Activated T-cell treated with anti-CD3 and anti-CD28 coated beads, Interleukin-2, amount 50 U/mL, for 1 hour (primary cell): ENCODE data around the gene QTRT2.

ENCODE experiments used
- DNase-seq: peaks from one replicate; pipeline ENCODE4 v3.0.0-alpha.2; 2020

Gene QTRT2

DNA sequence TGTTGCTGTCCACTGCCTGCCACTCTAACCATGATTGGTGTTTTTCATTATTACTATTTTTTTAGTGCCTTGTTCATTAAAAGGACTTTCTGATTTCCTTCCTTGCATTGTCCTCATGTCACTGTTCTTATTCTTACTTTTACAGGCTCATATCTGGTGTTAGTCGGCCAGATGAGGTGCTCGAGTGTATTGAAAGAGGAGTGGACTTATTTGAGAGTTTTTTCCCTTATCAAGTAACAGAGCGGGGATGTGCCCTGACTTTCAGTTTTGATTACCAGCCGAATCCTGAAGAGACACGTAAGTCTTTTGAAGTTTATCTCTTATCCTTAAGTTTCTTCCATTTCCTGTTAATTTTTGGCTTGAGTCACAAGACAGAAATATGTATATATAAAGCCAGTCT lies 23.2 kb downstream of the QTRT2 start:
- DNase-seq: no peak

DNA sequence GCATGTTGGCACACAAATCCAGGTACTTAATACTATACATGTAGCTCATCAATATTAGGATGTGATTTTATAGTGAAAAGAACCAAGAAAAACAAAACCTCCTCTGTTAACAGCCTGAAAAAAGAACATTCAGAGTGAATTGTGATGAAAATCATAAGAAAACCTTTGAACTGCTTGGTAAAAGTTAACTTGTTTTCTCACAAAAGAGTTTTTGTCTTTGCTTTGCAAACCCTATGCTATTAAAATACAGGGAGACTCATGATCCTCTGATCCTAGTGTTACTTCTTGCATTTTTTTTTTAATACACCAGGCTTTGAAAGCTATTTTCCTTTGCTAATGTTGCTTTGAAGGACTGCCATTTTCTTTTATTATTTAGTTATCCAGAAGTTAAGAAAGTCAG lies 23.7 kb downstream of the QTRT2 start:
- no peak for DNase-seq

DNA sequence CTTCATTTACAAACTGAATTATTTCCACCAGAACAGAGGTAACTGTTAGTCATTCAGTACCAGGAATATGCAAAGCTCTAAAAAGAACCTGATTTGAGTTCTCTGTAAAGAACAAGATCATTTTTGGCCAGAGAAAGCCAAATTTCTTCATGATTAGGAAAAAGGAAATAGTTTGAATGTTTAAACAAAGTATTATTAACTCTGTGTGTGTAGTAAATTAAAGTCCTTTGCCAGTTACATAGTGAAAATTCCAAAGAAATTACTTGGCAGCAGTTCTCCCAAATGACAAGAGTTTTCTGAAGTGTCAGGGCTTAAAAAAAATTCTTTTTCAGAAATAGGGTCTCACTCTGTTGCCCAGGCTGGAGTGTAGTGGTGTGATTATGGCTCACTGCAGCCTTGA lies 24.5 kb downstream of the QTRT2 start:
- DNase-seq: no peak

DNA sequence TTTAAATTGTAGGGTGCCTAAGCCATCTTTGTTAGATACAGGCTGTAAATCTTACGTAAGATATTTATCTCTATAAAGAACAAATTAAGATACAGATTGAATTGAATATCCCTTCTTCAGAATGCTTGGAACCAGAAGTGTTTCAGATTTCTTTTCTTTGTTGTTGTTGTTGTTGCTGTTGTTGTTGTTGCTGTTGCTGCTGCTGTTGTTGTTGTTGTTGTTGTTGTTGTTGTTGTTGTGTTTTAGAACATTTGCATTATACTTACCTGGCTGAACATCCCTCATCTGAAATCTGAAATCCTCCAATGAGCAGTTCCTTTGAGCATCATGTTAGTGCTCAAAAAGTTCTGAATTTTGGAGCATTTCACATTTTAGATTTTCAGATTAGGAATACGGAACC lies 26.6 kb downstream of the QTRT2 start:
- DNase-seq: no peak

GRCh38 chr3:114086356-114086755 lies 29.8 kb downstream of the QTRT2 start:
- no peak for DNase-seq

- DNase-seq: no peak
These were observed 33.1 kb downstream of the QTRT2 start for GRCh38 chr3:114089675-114090074.

- no peak for DNase-seq
These were observed 35.8 kb downstream of the QTRT2 start for GRCh38 chr3:114092151-114093015.

DNA sequence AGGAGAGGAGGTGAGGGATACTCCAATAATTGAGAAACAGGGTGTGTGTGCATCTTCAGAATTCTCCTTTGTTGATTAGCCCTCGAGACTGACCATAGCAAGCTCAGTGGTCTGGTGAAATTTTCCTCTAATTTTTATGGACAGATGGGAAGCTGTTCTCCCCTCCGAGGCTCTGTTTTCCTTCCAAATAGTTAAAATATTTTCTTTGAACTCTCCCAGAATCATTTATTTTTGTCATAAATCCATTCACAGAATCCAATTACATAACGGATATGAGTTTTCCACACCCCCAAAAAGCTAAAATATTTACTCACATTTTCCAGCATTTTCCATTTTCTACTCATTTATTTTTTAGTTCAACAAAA lies 36.5 kb downstream of the QTRT2 start:
- DNase-seq: no peak

DNA sequence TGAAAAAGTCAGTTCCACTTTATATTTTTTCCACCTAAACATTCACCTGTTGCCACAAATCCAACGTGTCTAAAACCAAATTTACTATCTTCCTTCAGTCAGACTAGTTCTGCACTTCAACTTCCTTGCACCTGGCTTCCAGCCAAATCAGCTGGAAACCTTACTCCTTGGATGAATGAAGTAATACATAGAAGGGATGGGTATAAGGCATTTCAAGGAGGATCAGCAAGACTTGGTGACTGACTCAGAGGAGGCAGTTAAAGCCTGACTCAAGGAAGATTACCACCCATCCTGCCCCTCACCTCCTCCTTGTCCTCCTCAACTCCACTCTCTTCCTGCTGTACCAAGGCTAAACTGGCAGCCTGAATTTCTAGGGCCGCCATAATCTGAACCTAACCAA lies 37.1 kb downstream of the QTRT2 start:
- no peak for DNase-seq

DNA sequence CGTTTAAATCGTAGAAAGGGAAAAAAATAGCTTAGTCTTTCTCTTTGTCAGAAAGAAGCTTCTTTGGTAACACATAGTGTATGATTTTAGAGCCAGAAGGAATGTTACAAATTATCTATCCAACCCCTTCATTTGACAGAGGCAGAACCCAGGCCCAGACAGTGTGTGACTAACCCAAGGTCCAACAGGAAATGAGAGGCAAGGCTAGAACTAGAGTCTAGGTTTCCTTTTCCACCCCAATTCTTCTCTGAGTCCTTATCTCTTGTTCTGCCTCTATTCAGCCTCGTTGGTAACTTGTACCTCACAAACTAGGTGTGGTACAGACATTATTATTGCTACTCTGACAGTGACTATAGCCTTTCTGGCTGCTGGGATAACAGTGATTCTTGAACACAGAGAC lies 39.3 kb downstream of the QTRT2 start:
- DNase-seq: no peak

DNA sequence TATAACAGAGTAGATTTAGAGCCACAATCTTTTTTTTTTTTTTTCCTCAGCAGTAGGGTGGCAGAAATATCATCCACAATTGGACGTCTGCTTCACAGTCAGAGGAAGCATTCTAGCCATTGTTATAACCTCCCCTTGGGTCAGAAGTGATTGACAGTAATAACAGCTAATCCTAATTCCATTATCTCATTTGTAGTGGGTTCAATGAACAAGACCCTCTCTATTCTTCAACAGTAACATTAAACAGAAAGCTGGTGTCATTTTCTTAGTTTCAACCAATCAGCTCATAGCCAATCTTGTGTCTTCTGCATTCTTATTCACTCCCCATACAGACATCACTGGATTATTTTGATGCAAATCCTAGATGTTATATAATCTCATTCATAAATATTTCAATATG lies 44.6 kb downstream of the QTRT2 start:
- DNase-seq: no peak

- no peak for DNase-seq
These were observed 46.6 kb downstream of the QTRT2 start for GRCh38 chr3:114103181-114103580.

DNA sequence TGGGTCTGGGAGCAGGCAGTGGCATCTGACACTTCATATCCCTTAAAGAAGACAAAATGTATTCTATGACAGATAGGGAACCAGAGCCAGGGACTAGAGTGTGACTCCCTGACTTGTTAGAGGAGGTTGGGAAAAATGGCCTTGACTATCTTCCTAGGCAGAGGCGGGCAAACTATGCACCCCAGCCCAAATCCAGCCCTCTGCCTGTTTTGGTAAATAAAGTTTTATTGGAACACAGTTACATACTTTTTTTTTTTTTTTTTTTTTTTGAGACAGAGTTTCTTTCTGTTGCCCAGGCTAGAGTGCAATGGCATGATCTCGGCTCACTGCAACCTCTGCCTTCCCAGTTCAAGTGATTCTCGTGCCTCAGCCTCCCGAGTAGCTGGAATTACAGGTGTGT lies 47.3 kb downstream of the QTRT2 start:
- no peak for DNase-seq

- no peak for DNase-seq
These were observed 47.9 kb downstream of the QTRT2 start for GRCh38 chr3:114104414-114104813.

- no peak for DNase-seq
These were observed 51.6 kb downstream of the QTRT2 start for GRCh38 chr3:114108137-114108536.

GRCh38 chr3:114110439-114110838 lies 53.9 kb downstream of the QTRT2 start:
- DNase-seq: no peak

DNA sequence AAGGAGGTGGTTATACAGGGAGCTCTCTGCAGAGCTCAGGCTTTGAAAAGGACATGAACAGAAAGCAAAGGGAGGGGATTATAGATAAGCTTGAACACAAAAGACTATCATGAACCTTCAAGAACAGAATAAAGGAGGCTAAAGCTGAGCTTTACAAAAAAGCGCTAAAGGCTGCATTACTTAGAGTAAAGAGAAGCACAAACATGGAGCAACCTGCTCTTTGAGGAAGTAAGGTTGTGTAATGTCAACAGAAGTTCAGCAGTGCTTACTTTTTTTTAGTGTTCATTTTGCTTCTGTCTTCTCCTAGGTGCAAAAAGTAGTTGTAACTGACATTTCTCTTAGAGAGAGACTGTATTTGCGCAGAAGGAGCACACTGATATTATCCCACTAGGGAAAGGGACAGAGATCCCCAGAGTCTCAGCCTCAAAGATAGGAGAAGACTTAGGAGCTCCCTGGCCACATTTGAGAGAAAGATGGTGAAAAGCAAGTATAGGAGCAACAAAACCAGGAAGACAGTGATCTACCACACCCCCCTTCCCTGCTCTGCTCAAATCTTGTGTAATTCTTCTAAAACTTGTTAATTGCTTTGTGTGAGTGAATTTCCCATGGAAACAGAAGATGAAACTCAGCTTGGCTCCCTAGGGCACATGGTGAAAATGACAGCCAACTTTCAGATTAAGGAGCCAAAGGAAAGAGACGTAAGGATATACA lies 54.7 kb downstream of the QTRT2 start:
- no peak for DNase-seq

GRCh38 chr3:114112696-114113095 lies 56.2 kb downstream of the QTRT2 start:
- no peak for DNase-seq

- no peak for DNase-seq
These were observed 58.2 kb downstream of the QTRT2 start for GRCh38 chr3:114114719-114115118.

- no peak for DNase-seq
These were observed 58.6 kb downstream of the QTRT2 start for GRCh38 chr3:114115143-114115542.

GRCh38 chr3:114119776-114120175 lies 63.2 kb downstream of the QTRT2 start:
- DNase-seq: no peak

DNA sequence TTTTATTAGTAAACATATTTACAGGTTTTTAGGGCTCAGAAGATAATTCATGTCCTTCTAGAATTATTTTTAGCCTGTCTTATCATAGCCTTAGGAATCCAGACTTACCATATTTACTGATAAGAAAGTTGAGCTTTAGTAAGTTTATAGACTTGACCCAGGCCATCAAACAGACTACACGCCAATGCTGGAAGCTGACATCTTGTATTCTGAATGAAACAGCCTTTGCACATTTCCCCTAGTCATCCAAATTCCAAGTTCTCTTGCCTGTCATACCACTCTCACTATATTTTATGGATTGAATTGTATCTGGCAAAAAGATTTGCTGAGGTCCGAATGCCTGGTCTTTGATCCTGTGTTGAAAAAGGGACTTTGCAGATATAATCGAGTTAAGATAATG lies 63.7 kb downstream of the QTRT2 start:
- no peak for DNase-seq

GRCh38 chr3:114122027-114122709 lies 65.6 kb downstream of the QTRT2 start:
- no peak for DNase-seq

GRCh38 chr3:114126461-114126860 lies 69.9 kb downstream of the QTRT2 start:
- no peak for DNase-seq
